Neural crest cell (in vitro differentiated cells): Measurements from ENCODE around the gene DUSP18. TPM values are rescaled to one million over a fixed set of nuclear protein-coding genes. Genes with fewer than 3 reads are reported as not detected.
A peak's percentile ranks its signal among the peaks of the same experiment; 100 is the strongest.
"Not testable (repeated sequence)": the region's sequence is repeated elsewhere in the genome, so short reads cannot be mapped to it uniquely, and the experiment has no call there.

Source experiments
- DNase-seq: peaks from one replicate; pipeline ENCODE4 v3.0.0; 2021; ENCODE audit warnings: low read depth, mixed read lengths, low spot score
- H3K27ac Mint-ChIP-seq: one replicate; pipeline ENCODE4 v1.8.0; 2021; ENCODE audit warnings: mild to moderate bottlenecking, mixed read lengths; ENCODE audit not compliant: unreplicated experiment
- H3K27me3 Mint-ChIP-seq: 2 replicates; pipeline ENCODE4 v1.8.0; 2021; ENCODE audit warnings: low read depth, mild to moderate bottlenecking, mixed read lengths
- H3K36me3 Mint-ChIP-seq: 2 replicates; pipeline ENCODE4 v1.8.0; 2021; ENCODE audit warnings: low read depth, mild to moderate bottlenecking, mixed read lengths
- H3K4me1 Mint-ChIP-seq: 2 replicates; pipeline ENCODE4 v1.8.0; 2021; ENCODE audit warnings: mixed read lengths
- H3K4me3 Mint-ChIP-seq: one replicate; pipeline ENCODE4 v1.8.0; 2021; ENCODE audit warnings: mild to moderate bottlenecking, mixed read lengths
- H3K9me3 Mint-ChIP-seq: 2 replicates; pipeline ENCODE4 v1.8.0; 2021; ENCODE audit warnings: mixed read lengths
- CTCF ChIP-seq: fragments of 200-600 bp; sonication (generic); conservative IDR thresholded peaks from 2 replicates; pipeline ENCODE4 v1.5.0; 2021; ENCODE audit warnings: antibody characterized with exemption, mild to moderate bottlenecking
- long read RNA-seq: library from polyadenylated mRNA; unstranded; transcript quantifications from one replicate; pipeline ENCODE4 v2.0.0, GENCODE V29; 2020
- total RNA-seq: library from RNA; stranded (reverse); gene quantifications from 2 replicates; pipeline ENCODE4 v1.2.1, GENCODE V29; 2021

Gene DUSP18
- total RNA-seq: 7.8 and 8.1 TPM in 2 replicates
- long read RNA-seq, transcript DUSP18-201 (2 exons, 2,479 nt): major isoform, 8 of 13 reads
- long read RNA-seq, partial matches to known transcripts: 0 of 13 reads
- long read RNA-seq, other reads (novel, unspliced or antisense): 2 of 13 reads

DNA sequence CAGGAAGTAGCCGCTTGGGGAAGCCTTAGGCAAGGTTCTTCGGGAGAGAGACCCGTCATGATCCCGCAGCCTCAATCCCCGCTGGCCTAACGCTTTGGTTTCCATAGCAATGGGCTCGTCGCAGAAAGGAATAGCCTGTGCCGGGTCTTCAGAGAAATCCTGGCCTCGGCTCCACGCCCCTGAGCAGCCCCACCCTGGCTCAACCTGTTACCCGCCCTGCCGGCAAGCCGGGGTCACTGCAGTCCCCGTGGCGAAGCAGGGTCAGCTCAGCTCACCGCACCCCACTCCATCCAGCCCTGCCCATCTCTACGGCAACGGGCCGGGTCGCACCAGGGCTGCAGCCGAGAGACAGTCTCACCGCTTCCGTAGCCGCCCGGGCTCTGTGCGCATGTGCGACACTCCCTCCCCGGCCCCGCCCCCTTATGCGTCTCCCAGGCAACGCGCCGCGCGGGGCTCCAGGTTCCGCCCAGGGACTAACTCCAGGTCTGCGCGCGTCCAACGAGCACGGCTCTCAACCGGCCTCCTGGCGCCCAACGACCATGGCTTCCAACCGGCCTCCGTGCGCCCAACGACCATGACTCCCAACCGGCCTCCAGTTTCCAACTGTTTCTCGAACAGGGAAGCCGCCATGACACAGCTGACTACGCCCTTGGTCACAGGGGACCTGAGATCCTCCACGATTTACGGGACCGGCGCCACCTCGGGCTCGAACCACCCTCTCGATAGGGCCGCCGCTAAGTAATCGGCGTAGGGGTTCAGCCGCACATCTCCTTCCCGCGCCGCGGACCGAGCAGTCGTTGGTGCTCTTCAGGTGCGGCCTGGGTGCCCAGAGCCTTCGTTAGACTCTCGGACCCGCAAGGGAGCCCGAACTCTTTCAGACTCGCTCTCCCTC, at the start of gene DUSP18:
DUSP18 (minus strand) TSS at position 382 of the 892 bp plus-strand sequence. CDS start 3,872 bp downstream, outside the sequence.
- Mint-ChIP-seq H3K4me3 (peak within 1 kb of the TSS; percentile 96), H3K27me3 (peaks cover 28% of the 10 kb centered on the region), H3K9me3 (no peaks in the 10 kb centered on the region), H3K36me3 (no peaks in the 10 kb centered on the region), H3K4me1 (peaks cover 19% of the 10 kb centered on the region), H3K27ac (peak within 1 kb of the TSS; percentile 96)
- peak; percentile 64 for TF ChIP-seq CTCF
- peak; percentile 95 for DNase-seq

DNA sequence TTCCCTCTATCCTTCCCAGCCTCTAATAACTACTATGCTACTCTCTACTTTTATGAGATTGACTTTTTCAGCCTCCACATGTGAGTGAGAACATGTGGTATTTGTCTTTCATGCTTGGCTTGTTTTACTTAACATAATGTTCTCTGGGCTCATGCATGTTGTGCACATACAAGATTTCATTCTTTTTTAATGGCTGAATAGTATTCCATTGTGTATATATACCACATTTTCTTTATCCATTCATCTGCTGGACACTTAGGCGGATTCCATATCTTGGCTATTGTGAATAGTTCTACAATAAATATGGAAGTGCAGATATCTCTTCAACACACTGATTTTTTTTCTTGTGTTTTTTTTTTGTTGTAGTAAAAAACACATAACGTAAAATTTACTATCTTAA, 46.4 kb upstream of the DUSP18 start:
- TF ChIP-seq CTCF: no peak
- H3K36me3 Mint-ChIP-seq: no peaks in the 10 kb centered on the region
- no peaks in the 10 kb centered on the region for H3K4me1 Mint-ChIP-seq
- no peak overlapping the region for H3K27ac Mint-ChIP-seq
- peaks cover 3% of the 10 kb centered on the region for H3K9me3 Mint-ChIP-seq
- H3K27me3 Mint-ChIP-seq: no peaks in the 10 kb centered on the region
- no peak overlapping the region for H3K4me3 Mint-ChIP-seq
- DNase-seq: no peak

DNA sequence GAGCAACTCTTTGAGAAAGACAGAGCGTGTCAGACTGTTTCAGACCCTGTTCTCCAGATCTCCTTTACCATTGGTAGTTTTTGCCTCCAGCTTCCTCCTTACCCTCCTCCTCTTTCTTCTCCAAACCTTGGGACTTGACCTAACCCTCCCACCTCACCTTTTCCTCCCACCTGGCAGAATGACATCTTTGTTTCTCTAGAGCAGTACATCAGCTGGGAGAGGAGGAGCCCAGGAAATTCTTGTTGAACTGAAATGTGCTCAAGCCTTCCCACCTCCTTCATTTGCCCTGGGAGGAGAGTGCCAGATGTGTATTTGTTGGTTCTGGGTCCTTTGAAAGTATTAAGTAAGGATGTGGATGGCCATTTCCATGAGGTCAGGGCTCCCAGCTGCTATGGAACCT, 44.4 kb upstream of the DUSP18 start:
- Mint-ChIP-seq H3K9me3 (peaks cover 3% of the 10 kb centered on the region), H3K27ac (no peak overlapping the region), H3K4me3 (no peak overlapping the region), H3K36me3 (no peaks in the 10 kb centered on the region), H3K4me1 (no peaks in the 10 kb centered on the region), H3K27me3 (no peaks in the 10 kb centered on the region)
- DNase-seq: no peak
- no peak for TF ChIP-seq CTCF

- not testable (repeated sequence) for H3K27ac Mint-ChIP-seq, DNase-seq, H3K4me3 Mint-ChIP-seq, H3K36me3 Mint-ChIP-seq, H3K27me3 Mint-ChIP-seq, H3K9me3 Mint-ChIP-seq
- peaks cover 15% of the 10 kb centered on the region for H3K4me1 Mint-ChIP-seq
Measured at GRCh38 chr22:30709980-30710379, 42.3 kb upstream of the DUSP18 start.

- H3K36me3 Mint-ChIP-seq: no peaks in the 10 kb centered on the region
- H3K9me3 Mint-ChIP-seq: no peaks in the 10 kb centered on the region
- no peaks in the 10 kb centered on the region for H3K27me3 Mint-ChIP-seq
- H3K27ac Mint-ChIP-seq: no peak overlapping the region
- TF ChIP-seq CTCF: no peak
- no peak overlapping the region for H3K4me3 Mint-ChIP-seq
- peaks cover 15% of the 10 kb centered on the region for H3K4me1 Mint-ChIP-seq
- no peak for DNase-seq
Measured at GRCh38 chr22:30705710-30706651, 38.3 kb upstream of the DUSP18 start.
